GM23338 (cell line): Measurements from ENCODE around the gene MAN2C1. TPM values are rescaled to one million over a fixed set of nuclear protein-coding genes. Genes with fewer than 3 reads are reported as not detected.

Experiments used
- ATAC-seq: fragments of 200-7000 bp; cut with Tn5 transposase; 3 replicates; pipeline ENCODE4 v1.9.1; 2020
- DNase-seq: peaks from one replicate; pipeline ENCODE4 v3.0.0-alpha.2; 2015; ENCODE audit warnings: low spot score
- H2AFZ ChIP-seq: fragments of 200-600 bp; sonication (generic); 2 replicates; pipeline ENCODE4 v1.8.0; 2016; ENCODE audit warnings: antibody characterized with exemption, mild to moderate bottlenecking, moderate library complexity
- H3F3A ChIP-seq: fragments of 200-600 bp; sonication (generic); replicated peaks from 2 replicates; pipeline ENCODE4 v1.8.0; 2017; ENCODE audit warnings: antibody characterized with exemption, mixed run types, low read depth
- H3K27ac ChIP-seq: fragments of 200-600 bp; sonication (generic); 2 replicates; pipeline ENCODE4 v1.6.1; 2016; ENCODE audit warnings: low read depth
- H3K27me3 ChIP-seq: fragments of 200-600 bp; sonication (generic); 2 replicates; pipeline ENCODE4 v1.8.0; 2016; ENCODE audit warnings: mild to moderate bottlenecking, mixed run types, moderate library complexity; ENCODE audit not compliant: insufficient read depth
- H3K36me3 ChIP-seq: fragments of 200-600 bp; sonication (generic); 2 replicates; pipeline ENCODE4 v1.8.0; 2016; ENCODE audit warnings: mild to moderate bottlenecking; ENCODE audit not compliant: insufficient read depth
- H3K4me1 ChIP-seq: fragments of 200-600 bp; sonication (generic); 2 replicates; pipeline ENCODE4 v1.8.0; 2016; ENCODE audit warnings: mild to moderate bottlenecking, moderate library complexity; ENCODE audit not compliant: insufficient read depth
- H3K4me2 ChIP-seq: fragments of 200-600 bp; sonication (generic); 2 replicates; pipeline ENCODE4 v1.7.1; 2017; ENCODE audit warnings: mixed run types
- H3K4me3 ChIP-seq: fragments of 200-600 bp; sonication (generic); 2 replicates; pipeline ENCODE4 v1.6.1; 2016; ENCODE audit warnings: mixed run types
- H3K79me2 ChIP-seq: fragments of 200-600 bp; sonication (generic); replicated peaks from 2 replicates; pipeline ENCODE4 v1.8.0; 2017; ENCODE audit warnings: mild to moderate bottlenecking; ENCODE audit not compliant: insufficient read depth
- H3K9me2 ChIP-seq: fragments of 200-600 bp; sonication (generic); 2 replicates; pipeline ENCODE4 v1.8.0; 2017; ENCODE audit not compliant: insufficient read depth
- H4K20me1 ChIP-seq: fragments of 200-600 bp; sonication (generic); replicated peaks from 2 replicates; pipeline ENCODE4 v1.8.0; 2017; ENCODE audit warnings: mild to moderate bottlenecking; ENCODE audit not compliant: insufficient read depth
- H3K27ac Mint-ChIP-seq: 2 replicates; pipeline ENCODE4 v1.8.0; 2020; ENCODE audit warnings: inconsistent platforms, mild to moderate bottlenecking, moderate library complexity, mixed read lengths
- H3K27me3 Mint-ChIP-seq: 3 replicates; pipeline ENCODE4 v1.8.0; 2022; ENCODE audit warnings: low read depth, mild to moderate bottlenecking, moderate library complexity, mixed read lengths, inconsistent platforms; ENCODE audit not compliant: insufficient read depth, poor library complexity
- H3K36me3 Mint-ChIP-seq: 3 replicates; pipeline ENCODE4 v1.8.0; 2021; ENCODE audit warnings: low read depth, mild to moderate bottlenecking, inconsistent platforms, moderate library complexity, mixed read lengths
- H3K4me1 Mint-ChIP-seq: 3 replicates; pipeline ENCODE4 v1.8.0; 2020; ENCODE audit warnings: mild to moderate bottlenecking, inconsistent platforms, mixed read lengths
- H3K4me3 Mint-ChIP-seq: 3 replicates; pipeline ENCODE4 v1.8.0; 2021; ENCODE audit warnings: moderate library complexity, mild to moderate bottlenecking, inconsistent platforms, mixed read lengths
- H3K9me3 Mint-ChIP-seq: 3 replicates; pipeline ENCODE4 v1.8.0; 2020; ENCODE audit warnings: moderate library complexity, mild to moderate bottlenecking, inconsistent platforms, mixed read lengths
- CTCF ChIP-seq, 2 experiments: fragments of 200-600 bp in 1 of 2; sonication (generic) in 1 of 2; conservative IDR thresholded peaks; 2 replicates each; pipeline versions ENCODE4 v1.5.1 to v1.6.1; 2016 to 2017; ENCODE audit warnings: antibody characterized with exemption in 2 of 2, low read depth in 2 of 2, mild to moderate bottlenecking in 2 of 2, moderate library complexity in 1 of 2
- ETS1 ChIP-seq: IDR thresholded peaks from 2 replicates; pipeline ENCODE4 v1.6.1; 2016; ENCODE audit warnings: antibody characterized with exemption
- EZH2 ChIP-seq: fragments of 200-600 bp; sonication (generic); IDR thresholded peaks from one replicate; pipeline ENCODE4 v1.8.0; 2017; ENCODE audit warnings: antibody characterized with exemption, mild to moderate bottlenecking, low read depth; ENCODE audit not compliant: unreplicated experiment
- EZH2phosphoT487 ChIP-seq: fragments of 200-600 bp; sonication (generic); IDR thresholded peaks from one replicate; pipeline ENCODE4 v1.8.1; 2018; ENCODE audit warnings: antibody characterized with exemption; ENCODE audit not compliant: unreplicated experiment
- JUNB ChIP-seq: IDR thresholded peaks from one replicate; pipeline ENCODE4 v1.6.1; 2016; ENCODE audit warnings: antibody characterized with exemption; ENCODE audit not compliant: unreplicated experiment
- NANOG ChIP-seq: IDR thresholded peaks from 2 replicates; pipeline ENCODE4 v1.6.1; 2016; ENCODE audit warnings: antibody characterized with exemption, borderline replicate concordance
- POLR2AphosphoS5 ChIP-seq: IDR thresholded peaks from 2 replicates; pipeline ENCODE4 v1.6.1; 2016; ENCODE audit warnings: antibody characterized with exemption, low read depth
- REST ChIP-seq: IDR thresholded peaks from one replicate; pipeline ENCODE4 v1.6.1; 2018; ENCODE audit warnings: antibody characterized with exemption; ENCODE audit not compliant: unreplicated experiment
- STAT1 ChIP-seq: IDR thresholded peaks from one replicate; pipeline ENCODE4 v1.6.1; 2016; ENCODE audit warnings: antibody characterized with exemption; ENCODE audit not compliant: unreplicated experiment
- ZNF114 ChIP-seq: fragments of 250-450 bp; sonication (Bioruptor Pico); IDR thresholded peaks from 2 replicates; pipeline ENCODE4 v1.5.0; 2020; ENCODE audit warnings: mild to moderate bottlenecking, moderate library complexity
- ZNF331 ChIP-seq: fragments of 250-450 bp; sonication (Bioruptor Pico); IDR thresholded peaks from 2 replicates; pipeline ENCODE4 v1.5.0; 2020; ENCODE audit warnings: low read depth, mild to moderate bottlenecking, moderate library complexity
- polyA plus RNA-seq: library from polyadenylated mRNA; unstranded; fragments of >200 nt; fragmentation: Nextera tagmentation; extraction: Ambion mirVana; gene quantifications from 2 replicates; pipeline ENCODE4 v1.2.1, GENCODE V29; 2016
- total RNA-seq: library from RNA; depleted of rRNA; stranded (reverse); fragments of >200 nt; shearing (Covaris generic); gene quantifications from 2 replicates; pipeline ENCODE4 v1.2.3, GENCODE V29; 2014

MAN2C1 gene
- total and polyA plus RNA-seq, 2 experiments from 2014 or later, result 42.3 to 129 TPM

- peaks cover 14% of the 10 kb centered on the region for H3K4me1 Mint-ChIP-seq
- peak; percentile 94 for ATAC-seq
- H3K4me2 ChIP-seq, result peak within 1 kb of the TSS; percentile 94
- H4K20me1 ChIP-seq, result no peaks in the 10 kb centered on the region
- no peaks in the 10 kb centered on the region for H3F3A ChIP-seq
- peak within 1 kb of the TSS; percentile 98 for H3K4me3 Mint-ChIP-seq
- H3K9me2 ChIP-seq, result no peaks in the 10 kb centered on the region
- H3K36me3 Mint-ChIP-seq, result peaks cover 9% of the 10 kb centered on the region
- no peaks in the 10 kb centered on the region for H3K36me3 ChIP-seq
- peak within 1 kb of the TSS; percentile 96 for H3K27ac Mint-ChIP-seq
- peak within 1 kb of the TSS; percentile 74 for H3K4me3 ChIP-seq
- peaks cover 3% of the 10 kb centered on the region; the same call in 2 of the 3 replicates for H3K9me3 Mint-ChIP-seq
- peaks cover 6% of the 10 kb centered on the region for H3K79me2 ChIP-seq
- DNase-seq, result peak; percentile 99
- H3K27me3 ChIP-seq, result no peaks in the 10 kb centered on the region
- no peaks in the 10 kb centered on the region for H3K4me1 ChIP-seq
- H2AFZ ChIP-seq, result peak within 1 kb of the TSS; percentile 88
- TF ChIP-seq ETS1 (peak; percentile 70), POLR2AphosphoS5 (peak; percentile 61), STAT1 (no peak)
- H3K27me3 Mint-ChIP-seq, result peaks cover 18% of the 10 kb centered on the region
- H3K27ac ChIP-seq, result no peak within 1 kb of the TSS
These were observed 32.6 kb downstream of the MAN2C1 start, which contains the start of gene COMMD4 for GRCh38 chr15:75335705-75336355. TSS of gene COMMD4 (plus strand) at chr15:75336063. CDS start at chr15:75336090, 27 bp downstream.

- peak overlapping the region; percentile 96 for H3K27ac Mint-ChIP-seq
- H3K4me3 Mint-ChIP-seq, result peak overlapping the region; percentile 98
- no peak overlapping the region for H3K27ac ChIP-seq
- H3K79me2 ChIP-seq, result peaks cover 6% of the 10 kb centered on the region
- no peak for ATAC-seq
- H3K9me3 Mint-ChIP-seq, result peaks cover 3% of the 10 kb centered on the region; the same call in 2 of the 3 replicates
- no peak for TF ChIP-seq ZNF331 (CRISPR knock-in tag)
- TF ChIP-seq ETS1, result no peak
- no peak for TF ChIP-seq EZH2
- TF ChIP-seq REST, result no peak
- no peak for TF ChIP-seq CTCF (conservative IDR thresholded peaks at IDR 0.05; ENCODE audit: low read depth in 2 of 2)
- TF ChIP-seq NANOG, result no peak
- no peak for TF ChIP-seq POLR2AphosphoS5
- no peak for TF ChIP-seq JUNB
- no peak for TF ChIP-seq EZH2phosphoT487
- TF ChIP-seq ZNF114, result no peak
- TF ChIP-seq STAT1, result no peak
- peak overlapping the region; percentile 94 for H3K4me2 ChIP-seq
- no peaks in the 10 kb centered on the region for H3F3A ChIP-seq
- no peaks in the 10 kb centered on the region for H3K36me3 ChIP-seq
- H4K20me1 ChIP-seq, result no peaks in the 10 kb centered on the region
- peaks cover 14% of the 10 kb centered on the region for H3K4me1 Mint-ChIP-seq
- peak overlapping the region; percentile 74 for H3K4me3 ChIP-seq
- peaks cover 6% of the 10 kb centered on the region for H3K36me3 Mint-ChIP-seq
- H3K4me1 ChIP-seq, result no peaks in the 10 kb centered on the region
- no peaks in the 10 kb centered on the region for H3K27me3 ChIP-seq
- peaks cover 18% of the 10 kb centered on the region for H3K27me3 Mint-ChIP-seq
- no peaks in the 10 kb centered on the region for H3K9me2 ChIP-seq
- peak overlapping the region; percentile 63; the same call in 1 of the 2 replicates for H2AFZ ChIP-seq
- DNase-seq, result no peak
These were observed 33.1 kb downstream of the MAN2C1 start for GRCh38 chr15:75335313-75335704.
